ENCODE measurements around the gene AXL.
A peak's percentile ranks its signal among the peaks of the same experiment; 100 is the strongest.

The AXL gene

GRCh38 chr19:41309180-41310032 is 90.4 kb downstream of the AXL start:
- peak; percentile 58 for DNase-seq

GRCh38 chr19:41310033-41310831 is 91.2 kb downstream of the AXL start, which contains the start of gene CCDC97:
Gene CCDC97 (plus strand): TSS chr19:41310172. CDS start chr19:41310311, 139 bp downstream.
- peak; percentile 93 for DNase-seq

- no peak for DNase-seq
Observed at GRCh38 chr19:41311072-41311471, 92.0 kb downstream of the AXL start.

Measured in suppressor macrophage treated with lipopolysaccharide for 4 hours (primary cell).